Endothelial cell of umbilical vein (primary cell): ENCODE measurements around the gene NEMP2. TPM values are rescaled to one million over a fixed set of nuclear protein-coding genes. Genes with fewer than 3 reads are reported as not detected.

Experiments
- BruUV-seq: library from RNA; stranded (reverse); fragments of 400-500 nt; replicated peaks from 2 replicates; lab custom pipeline; 2021; lab: Mats Ljungman, UMichigan
- CTCF ChIA-PET: fragments of 300-600, 350-600 bp; sonication (Branson Sonifier 250); formaldehyde crosslinking; loops from one replicate; lab custom pipeline; 2021; ENCODE audit warnings: antibody characterized with exemption, inconsistent platforms; lab: Charles Lee
- POLR2A ChIA-PET: fragments of 300-600, 350-600 bp; sonication (Branson Sonifier 250); formaldehyde crosslinking; loops from one replicate; lab custom pipeline; 2021; ENCODE audit warnings: antibody characterized with exemption, inconsistent platforms; lab: Charles Lee
- DNase-seq: peaks from one replicate; pipeline ENCODE4 v3.0.0-alpha.2; 2011; ENCODE audit warnings: low read depth, low spot score
- FAIRE-seq: peaks from 2 replicates; lab custom pipeline; 2011; peaks lifted over from hg19 to GRCh38; lab: Jason Lieb, UNC
- H2AFZ ChIP-seq: 2 replicates; pipeline ENCODE4 v1.6.0; 2012; ENCODE audit warnings: low read depth, low read length, control low read depth, inconsistent platforms
- H3K27ac ChIP-seq: 2 replicates; pipeline ENCODE4 v1.5.1; 2011; ENCODE audit warnings: low read depth, mild to moderate bottlenecking, control low read depth, low read length, moderate library complexity; ENCODE audit not compliant: insufficient read depth
- H3K27me3 ChIP-seq, 2 experiments: 2 replicates each; pipeline versions ENCODE4 v1.6.0 to v1.6.1; 2011; ENCODE audit warnings: low read length in 2 of 2, mixed read lengths in 1 of 2; ENCODE audit not compliant: control insufficient read depth in 2 of 2, insufficient read depth in 2 of 2
- H3K36me3 ChIP-seq, 2 experiments: 2 replicates in 1 of 2; 3 replicates in 1 of 2; pipeline ENCODE4 v1.5.1; 2011; ENCODE audit warnings: low read length in 2 of 2, mild to moderate bottlenecking in 1 of 2, moderate library complexity in 1 of 2; ENCODE audit not compliant: control insufficient read depth in 2 of 2, insufficient read depth in 2 of 2; ENCODE audit errors: extremely low read depth in 1 of 2
- H3K4me1 ChIP-seq: 3 replicates; pipeline ENCODE4 v1.5.1; 2011; ENCODE audit warnings: mild to moderate bottlenecking, low read length; ENCODE audit not compliant: control insufficient read depth, insufficient read depth; ENCODE audit errors: extremely low read depth
- H3K4me2 ChIP-seq: 2 replicates; pipeline ENCODE4 v1.6.1; 2011; ENCODE audit warnings: low read length, control low read depth, mixed read lengths; ENCODE audit not compliant: insufficient read depth
- H3K4me3 ChIP-seq, 3 experiments: fragments of 200-600 bp in 1 of 3; sonication (generic), shearing (Covaris generic) in 1 of 3; replicated peaks in 1 of 3; 2 replicates each; pipeline ENCODE4 v1.5.1; 2011 to 2016; ENCODE audit warnings: control low read depth in 3 of 3, low read length in 3 of 3, mild to moderate bottlenecking in 2 of 3, inconsistent platforms in 1 of 3, low read depth in 1 of 3, moderate library complexity in 1 of 3; ENCODE audit not compliant: insufficient read depth in 1 of 3
- H3K79me2 ChIP-seq: 2 replicates; pipeline ENCODE4 v1.6.0; 2012; ENCODE audit warnings: low read length, inconsistent platforms; ENCODE audit not compliant: control insufficient read depth, insufficient read depth
- H3K9ac ChIP-seq: replicated peaks from 2 replicates; pipeline ENCODE3; 2011; ENCODE audit warnings: low read length, control low read depth; ENCODE audit not compliant: insufficient read depth; ENCODE audit errors: extremely low read depth
- H3K9me1 ChIP-seq: replicated peaks from 3 replicates; pipeline ENCODE4 v1.6.0; 2011; ENCODE audit warnings: mild to moderate bottlenecking, low read length; ENCODE audit not compliant: control insufficient read depth, insufficient read depth; ENCODE audit errors: extremely low read depth
- H3K9me3 ChIP-seq: replicated peaks from 2 replicates; pipeline ENCODE4 v1.5.1; 2012; ENCODE audit warnings: low read length, inconsistent platforms; ENCODE audit not compliant: control insufficient read depth, insufficient read depth
- H4K20me1 ChIP-seq: replicated peaks from 2 replicates; pipeline ENCODE3; 2011; ENCODE audit warnings: mild to moderate bottlenecking, low read length; ENCODE audit not compliant: control insufficient read depth, insufficient read depth; ENCODE audit errors: extremely low read depth
- CTCF ChIP-seq, 2 donors: IDR thresholded peaks; 1 replicate in 1 of 2; 2 replicates in 1 of 2; pipeline ENCODE4 v1.5.1; 2011; ENCODE audit warnings: low read length in 2 of 2, mild to moderate bottlenecking in 2 of 2, moderate library complexity in 2 of 2, control low read depth in 1 of 2, inconsistent platforms in 1 of 2, low read depth in 1 of 2; ENCODE audit not compliant: insufficient read depth in 1 of 2; ENCODE audit errors: extremely low read depth in 1 of 2
- EZH2 ChIP-seq: IDR thresholded peaks from 2 replicates; pipeline ENCODE4 v1.6.1; 2012; ENCODE audit warnings: borderline replicate concordance, low read depth, mild to moderate bottlenecking, moderate library complexity, low read length, inconsistent platforms; ENCODE audit not compliant: severe bottlenecking
- FOS ChIP-seq: IDR thresholded peaks from 2 replicates; pipeline ENCODE4 v1.6.1; 2011; ENCODE audit warnings: mild to moderate bottlenecking, low read length, moderate library complexity, borderline replicate concordance; ENCODE audit not compliant: insufficient read depth
- JUN ChIP-seq: IDR thresholded peaks from 2 replicates; pipeline ENCODE4 v1.6.1; 2011; ENCODE audit warnings: borderline replicate concordance, low read depth; ENCODE audit not compliant: insufficient read length, insufficient read depth
- MYC ChIP-seq: IDR thresholded peaks from one replicate; pipeline ENCODE4 v1.6.1; 2011; ENCODE audit warnings: mild to moderate bottlenecking, low read depth, low read length
- POLR2A ChIP-seq: IDR thresholded peaks from 2 replicates; pipeline ENCODE4 v1.6.1; 2012; ENCODE audit warnings: low read depth, mild to moderate bottlenecking, control low read depth, low read length
- dilution Hi-C: fragments of 300-500 bp; cut with MboI; formaldehyde crosslinking; loops from one replicate; pipeline ENCODE4 v1.15.0; 2019; ENCODE audit warnings: low sequenced_read_pairs; ENCODE audit not compliant: extremely low pct_ligation_motif_present
- intact Hi-C: fragments of 100-400 bp; cut with micrococcal nuclease; formaldehyde crosslinking; loops from one replicate; pipeline ENCODE4 v1.10.0; 2022
- polyA plus RNA-seq, 4 experiments: library from polyadenylated mRNA; depleted of rRNA in 3 of 4; stranded (reverse) in 3 of 4; unstranded in 1 of 4; fragments of >200 nt; gene quantifications; 2 replicates each; pipeline versions ENCODE4 v1.2.1 to v1.2.3, GENCODE V29; 2011 to 2012; ENCODE audit warnings: missing spikeins in 1 of 4
- total RNA-seq: library from RNA; stranded (reverse); gene quantifications from 2 replicates; pipeline ENCODE4 v1.2.3, GENCODE V29; 2021

The NEMP2 gene
- total and polyA plus RNA-seq, 2 donors (not counting 3 experiments of a cell fraction or from before 2014, with no cell fraction given), result 3.1 to 8.4 TPM

DNA sequence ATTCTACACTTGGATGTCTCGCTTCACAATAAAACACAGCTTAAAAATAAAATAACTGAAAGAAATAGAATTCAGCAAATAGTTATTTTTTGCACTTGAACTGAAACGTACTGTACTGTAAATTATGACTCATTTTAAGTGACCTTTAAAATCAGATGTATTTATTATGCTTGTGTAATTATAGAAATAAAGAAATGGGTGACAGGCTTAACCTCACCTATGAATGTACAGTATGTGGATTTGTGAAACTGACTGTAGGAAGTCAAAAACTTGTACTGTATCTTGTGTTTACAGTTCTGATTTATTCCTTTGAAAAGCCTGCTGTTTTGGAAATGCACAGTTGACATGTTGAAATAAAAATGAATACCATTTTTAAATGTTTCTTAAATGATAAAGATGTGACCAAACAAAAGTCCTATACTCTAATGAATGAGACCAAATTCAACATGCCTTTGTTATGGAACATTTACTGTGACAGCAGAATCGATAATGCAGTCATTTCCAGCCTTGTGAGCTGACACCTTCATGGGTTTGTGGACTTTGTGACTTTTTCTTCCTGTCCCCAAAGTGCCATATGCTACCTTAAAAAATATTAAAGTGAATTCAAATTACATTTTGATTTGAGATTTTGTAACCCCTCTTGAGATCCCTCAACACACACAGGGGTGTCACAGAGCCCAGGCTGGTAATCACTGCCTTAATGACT, 32.7 kb downstream of the NEMP2 start:
- H3K9me3 ChIP-seq, result no peaks in the 10 kb centered on the region
- no peak overlapping the region for H3K4me2 ChIP-seq
- BruUV-seq, result no TSS peak
- FAIRE-seq (no peak), DNase-seq (no peak)
- no peaks in the 10 kb centered on the region for H3K9me1 ChIP-seq
- H3K36me3 ChIP-seq, result no peaks in the 10 kb centered on the region
- TF ChIP-seq POLR2A, result no peak
- TF ChIP-seq JUN, result no peak
- no peak for TF ChIP-seq FOS
- TF ChIP-seq MYC, result no peak
- TF ChIP-seq EZH2, result no peak
- TF ChIP-seq CTCF (IDR thresholded peaks at IDR 0.05; ENCODE audit: extremely low read depth in 1 of 2, insufficient read depth in 1 of 2, low read depth in 1 of 2, low read length in 2 of 2), result no peak
- H3K27ac ChIP-seq, result no peak overlapping the region
- intact Hi-C loops, result no loop called here
- H2AFZ ChIP-seq, result no peak overlapping the region
- no peak overlapping the region for H3K9ac ChIP-seq
- ChIA-PET CTCF (interaction anchor here (1.0 to 1.4 kb wide), 3 partner anchors 10 to 183 kb away, joined by 3 to 9 read pairs (median 3); no protein-coding TSS in a partner anchor), POLR2A (no interaction called here)
- H3K4me3 ChIP-seq, result no peak overlapping the region
- dilution Hi-C loops, result no loop called here
- H3K27me3 ChIP-seq, result no peaks in the 10 kb centered on the region
- H4K20me1 ChIP-seq, result no peaks in the 10 kb centered on the region
- H3K4me1 ChIP-seq, result no peaks in the 10 kb centered on the region
- no peaks in the 10 kb centered on the region for H3K79me2 ChIP-seq
